GM15510 (cell line): ENCODE results near the gene THADA.

Experiments
- POLR2A ChIP-seq: IDR thresholded peaks from 3 replicates; pipeline ENCODE4 v1.6.1; 2011; ENCODE audit warnings: borderline replicate concordance; ENCODE audit not compliant: insufficient read length; ENCODE audit errors: extremely low read depth

The THADA gene

GRCh38 chr2:43323857-43324256 lies 272.0 kb downstream of the THADA start:
- TF ChIP-seq POLR2A = no peak

- no peak for TF ChIP-seq POLR2A
Measured at GRCh38 chr2:43321446-43321845, 274.4 kb downstream of the THADA start.

GRCh38 chr2:43319541-43319940 lies 276.3 kb downstream of the THADA start:
- no peak for TF ChIP-seq POLR2A

GRCh38 chr2:43318791-43319190 lies 277.0 kb downstream of the THADA start:
- no peak for TF ChIP-seq POLR2A

GRCh38 chr2:43317680-43318079 lies 278.2 kb downstream of the THADA start:
- TF ChIP-seq POLR2A = no peak

- no peak for TF ChIP-seq POLR2A
Measured at GRCh38 chr2:43317194-43317593, 278.6 kb downstream of the THADA start.

- TF ChIP-seq POLR2A = no peak
Measured at GRCh38 chr2:43315482-43315881, 280.4 kb downstream of the THADA start.

- no peak for TF ChIP-seq POLR2A
Measured at GRCh38 chr2:43314299-43314927, 281.4 kb downstream of the THADA start.

- TF ChIP-seq POLR2A = no peak
Measured at GRCh38 chr2:43313642-43314017, 282.2 kb downstream of the THADA start.

- no peak for TF ChIP-seq POLR2A
Measured at GRCh38 chr2:43312755-43313641, 282.8 kb downstream of the THADA start.

GRCh38 chr2:43311276-43311675 lies 284.6 kb downstream of the THADA start:
- no peak for TF ChIP-seq POLR2A

- TF ChIP-seq POLR2A = no peak
Measured at GRCh38 chr2:43309935-43310334, 285.9 kb downstream of the THADA start.

- no peak for TF ChIP-seq POLR2A
Measured at GRCh38 chr2:43307973-43308372, 287.9 kb downstream of the THADA start.

GRCh38 chr2:43307046-43307445 lies 288.8 kb downstream of the THADA start:
- TF ChIP-seq POLR2A = no peak

- no peak for TF ChIP-seq POLR2A
Measured at GRCh38 chr2:43306197-43306596, 289.6 kb downstream of the THADA start.

- no peak for TF ChIP-seq POLR2A
Measured at GRCh38 chr2:43305517-43305916, 290.3 kb downstream of the THADA start.
